Chondrocyte (in vitro differentiated cells): ENCODE measurements around the gene BTG1. TPM values are rescaled to one million over a fixed set of nuclear protein-coding genes. Genes with fewer than 3 reads are reported as not detected.
A peak's percentile ranks its signal among the peaks of the same experiment; 100 is the strongest.
"Not testable (repeated sequence)": the region's sequence is repeated elsewhere in the genome, so short reads cannot be mapped to it uniquely, and the experiment has no call there.

ENCODE experiments used
- DNase-seq: peaks from one replicate; pipeline ENCODE4 v3.0.0; 2021; ENCODE audit warnings: mixed read lengths, low spot score
- H3K27ac Mint-ChIP-seq: one replicate; pipeline ENCODE4 v1.8.0; 2021; ENCODE audit warnings: mild to moderate bottlenecking, moderate library complexity, mixed read lengths; ENCODE audit not compliant: unreplicated experiment
- H3K27me3 Mint-ChIP-seq: 2 replicates; pipeline ENCODE4 v1.8.0; 2021; ENCODE audit warnings: low read depth, mixed read lengths
- H3K36me3 Mint-ChIP-seq: 2 replicates; pipeline ENCODE4 v1.8.0; 2021; ENCODE audit warnings: low read depth, mixed read lengths
- H3K4me1 Mint-ChIP-seq: 2 replicates; pipeline ENCODE4 v1.8.0; 2021; ENCODE audit warnings: low read depth, mild to moderate bottlenecking, mixed read lengths
- H3K4me3 Mint-ChIP-seq: one replicate; pipeline ENCODE4 v1.8.0; 2021; ENCODE audit warnings: mild to moderate bottlenecking, moderate library complexity, mixed read lengths; ENCODE audit not compliant: unreplicated experiment
- H3K9me3 Mint-ChIP-seq: 2 replicates; pipeline ENCODE4 v1.8.0; 2021; ENCODE audit warnings: low read depth, mixed read lengths
- total RNA-seq: library from RNA; stranded (reverse); gene quantifications from 3 replicates; pipeline ENCODE4 v1.2.1, GENCODE V29; 2021
- TF ChIP-seq, protein P1 (sequence below): fragments of 200-600 bp; sonication (generic); IDR thresholded peaks from 2 replicates; pipeline ENCODE4 v1.5.0; 2021; ENCODE audit warnings: antibody characterized with exemption, mild to moderate bottlenecking, moderate library complexity

The BTG1 gene
- total RNA-seq, 1 donor from 2014 or later = 53.6 TPM

GRCh38 chr12:92102606-92103005 lies 43.0 kb downstream of the BTG1 start:
- TF ChIP-seq, protein P1, sequence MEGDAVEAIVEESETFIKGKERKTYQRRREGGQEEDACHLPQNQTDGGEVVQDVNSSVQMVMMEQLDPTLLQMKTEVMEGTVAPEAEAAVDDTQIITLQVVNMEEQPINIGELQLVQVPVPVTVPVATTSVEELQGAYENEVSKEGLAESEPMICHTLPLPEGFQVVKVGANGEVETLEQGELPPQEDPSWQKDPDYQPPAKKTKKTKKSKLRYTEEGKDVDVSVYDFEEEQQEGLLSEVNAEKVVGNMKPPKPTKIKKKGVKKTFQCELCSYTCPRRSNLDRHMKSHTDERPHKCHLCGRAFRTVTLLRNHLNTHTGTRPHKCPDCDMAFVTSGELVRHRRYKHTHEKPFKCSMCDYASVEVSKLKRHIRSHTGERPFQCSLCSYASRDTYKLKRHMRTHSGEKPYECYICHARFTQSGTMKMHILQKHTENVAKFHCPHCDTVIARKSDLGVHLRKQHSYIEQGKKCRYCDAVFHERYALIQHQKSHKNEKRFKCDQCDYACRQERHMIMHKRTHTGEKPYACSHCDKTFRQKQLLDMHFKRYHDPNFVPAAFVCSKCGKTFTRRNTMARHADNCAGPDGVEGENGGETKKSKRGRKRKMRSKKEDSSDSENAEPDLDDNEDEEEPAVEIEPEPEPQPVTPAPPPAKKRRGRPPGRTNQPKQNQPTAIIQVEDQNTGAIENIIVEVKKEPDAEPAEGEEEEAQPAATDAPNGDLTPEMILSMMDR = no peak
- no peak for DNase-seq
- Mint-ChIP-seq H3K36me3 (no peaks in the 10 kb centered on the region), H3K9me3 (no peaks in the 10 kb centered on the region), H3K27me3 (no peaks in the 10 kb centered on the region), H3K4me1 (peaks cover 5% of the 10 kb centered on the region), H3K27ac (no peak overlapping the region), H3K4me3 (no peak overlapping the region)

- peaks cover 30% of the 10 kb centered on the region for H3K4me1 Mint-ChIP-seq
- H3K4me3 Mint-ChIP-seq = no peak overlapping the region
- H3K27ac Mint-ChIP-seq = no peak overlapping the region
- H3K27me3 Mint-ChIP-seq = no peaks in the 10 kb centered on the region
- H3K9me3 Mint-ChIP-seq = no peaks in the 10 kb centered on the region
- TF ChIP-seq, protein P1 = no peak
- no peak for DNase-seq
- H3K36me3 Mint-ChIP-seq = no peaks in the 10 kb centered on the region
Observed at GRCh38 chr12:92098594-92099380, 46.9 kb downstream of the BTG1 start.

DNA sequence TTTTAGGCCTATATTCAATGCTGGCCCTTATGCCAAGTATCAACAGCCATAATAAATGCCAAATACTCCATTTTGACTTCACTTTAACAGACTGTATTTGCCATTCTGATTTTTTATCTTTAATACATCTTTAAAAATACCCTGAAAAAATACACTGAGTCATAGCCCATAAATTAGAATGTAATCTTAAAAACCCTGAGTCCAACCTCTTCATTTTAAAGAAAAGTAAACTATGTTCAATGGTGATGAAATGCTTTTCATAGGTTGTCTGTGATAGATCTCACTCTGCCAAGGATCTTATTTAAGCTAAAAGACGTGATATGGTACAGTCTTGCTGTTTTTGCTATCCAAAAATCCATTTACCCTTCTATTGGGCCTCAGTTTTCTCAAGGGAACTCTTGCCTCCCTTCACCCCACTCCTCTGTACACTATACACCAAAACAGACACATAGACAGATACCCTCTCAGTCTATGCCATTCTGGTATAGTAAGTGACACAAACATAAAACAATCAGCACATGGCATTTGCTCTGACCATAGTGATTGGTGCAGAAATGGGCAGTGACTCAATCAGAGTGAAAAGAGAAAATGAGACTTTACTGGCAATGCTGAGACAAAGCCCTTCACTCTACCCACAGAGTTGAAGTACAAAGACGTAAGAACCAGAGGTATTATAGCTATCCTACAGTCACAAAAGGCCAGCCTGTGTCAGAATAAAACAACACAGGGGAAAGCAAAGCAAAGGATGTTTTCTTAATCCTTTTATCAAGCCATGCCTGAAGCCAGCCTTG lies 49.1 kb downstream of the BTG1 start:
- Mint-ChIP-seq H3K36me3 (no peaks in the 10 kb centered on the region), H3K27ac (peak overlapping the region; percentile 65), H3K27me3 (no peaks in the 10 kb centered on the region), H3K4me3 (no peak overlapping the region), H3K4me1 (peaks cover 25% of the 10 kb centered on the region), H3K9me3 (no peaks in the 10 kb centered on the region)
- TF ChIP-seq, protein P1 = no peak
- DNase-seq = no peak

- no peaks in the 10 kb centered on the region for H3K9me3 Mint-ChIP-seq
- H3K4me3 Mint-ChIP-seq = no peak overlapping the region
- no peaks in the 10 kb centered on the region for H3K36me3 Mint-ChIP-seq
- no peak for DNase-seq
- H3K4me1 Mint-ChIP-seq = peaks cover 31% of the 10 kb centered on the region
- TF ChIP-seq, protein P1 = peak; percentile 60
- no peak overlapping the region for H3K27ac Mint-ChIP-seq
- no peaks in the 10 kb centered on the region for H3K27me3 Mint-ChIP-seq
Observed at GRCh38 chr12:92094751-92095161, 50.9 kb downstream of the BTG1 start.

GRCh38 chr12:92094301-92094700 lies 51.3 kb downstream of the BTG1 start:
- H3K4me3 Mint-ChIP-seq, H3K27me3 Mint-ChIP-seq, H3K27ac Mint-ChIP-seq, H3K9me3 Mint-ChIP-seq, DNase-seq, H3K36me3 Mint-ChIP-seq: not testable (repeated sequence)
- peaks cover 36% of the 10 kb centered on the region for H3K4me1 Mint-ChIP-seq
